NCI-H1436 (cell line): ENCODE results near the gene MRPL53.
A peak's percentile ranks its signal among the peaks of the same experiment; 100 is the strongest.

Experiments
- DNase-seq: peaks from one replicate; lab custom pipeline; 2025; lab: John Stamatoyannopoulos, UW

MRPL53 gene

GRCh38 chr2:74472086-74472944 is at the start of gene MRPL53:
Gene MRPL53, minus strand, starts transcription at chr2:74472680. Its CDS starts 20 bp downstream, at chr2:74472660.
- DNase-seq = peak; percentile 89

- no peak for DNase-seq
These were observed 44.2 kb upstream of the MRPL53 start for GRCh38 chr2:74516650-74517049.

GRCh38 chr2:74515981-74516633 is 43.6 kb upstream of the MRPL53 start:
- no peak for DNase-seq

- DNase-seq = no peak
These were observed 42.9 kb upstream of the MRPL53 start for GRCh38 chr2:74515271-74515980.

GRCh38 chr2:74514368-74515270 is 42.1 kb upstream of the MRPL53 start, which contains the start of gene TLX2:
Gene TLX2, plus strand, starts transcription at chr2:74514450. Its CDS starts 357 bp downstream, at chr2:74514807.
- DNase-seq = peak; percentile 17

- no peak for DNase-seq
These were observed 41.3 kb upstream of the MRPL53 start for GRCh38 chr2:74513605-74514367.

GRCh38 chr2:74512744-74513604 is 40.5 kb upstream of the MRPL53 start:
- DNase-seq = no peak

- DNase-seq = no peak
These were observed 38.9 kb upstream of the MRPL53 start for GRCh38 chr2:74511104-74511989.

- no peak for DNase-seq
These were observed 37.8 kb upstream of the MRPL53 start for GRCh38 chr2:74510272-74510671.

- peak; percentile 65 for DNase-seq
These were observed 35.5 kb upstream of the MRPL53 start for GRCh38 chr2:74507926-74508520.

GRCh38 chr2:74507145-74507925 is 34.9 kb upstream of the MRPL53 start, which contains the start of gene PCGF1:
Gene PCGF1, minus strand, starts transcription at chr2:74507695. Its CDS starts 27 bp downstream, at chr2:74507668.
- DNase-seq = peak; percentile 99

GRCh38 chr2:74505448-74506246 is 33.2 kb upstream of the MRPL53 start:
- DNase-seq = no peak

- no peak for DNase-seq
These were observed 32.1 kb upstream of the MRPL53 start for GRCh38 chr2:74504591-74504990.

GRCh38 chr2:74503506-74504475 is 31.3 kb upstream of the MRPL53 start:
- DNase-seq = no peak
